HG02970 (cell line): Measurements from ENCODE around the gene OPRD1.
A peak's percentile ranks its signal among the peaks of the same experiment; 100 is the strongest.

Experiments
- ATAC-seq: cut with Tn5 transposase; IDR thresholded peaks from one replicate; pipeline ENCODE4 v1.9.1; 2021; ENCODE audit warnings: mild to moderate bottlenecking, moderate library complexity, moderate number of reproducible peaks; ENCODE audit not compliant: unreplicated experiment, low FRiP score

OPRD1 gene

DNA sequence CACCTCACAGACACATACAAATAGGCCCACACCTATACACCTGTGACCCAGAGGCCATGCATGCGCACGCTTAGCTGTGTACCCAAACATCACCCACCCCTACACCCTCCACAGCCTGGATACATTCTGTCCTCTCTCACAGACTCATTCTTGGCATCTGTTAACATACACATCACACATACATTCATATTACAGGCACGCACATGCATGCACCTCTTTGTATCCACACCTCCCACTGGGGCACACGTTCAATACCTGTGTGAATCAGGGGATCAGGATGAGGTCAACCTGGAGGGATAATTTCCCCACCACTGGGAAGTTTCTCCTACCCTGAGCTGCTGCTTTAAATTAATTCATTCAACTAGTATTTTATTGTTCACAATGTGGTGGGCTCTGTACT, 66.8 kb downstream of the OPRD1 start:
- ATAC-seq = no peak

- ATAC-seq = no peak
Observed at GRCh38 chr1:28882009-28882628, 70.1 kb downstream of the OPRD1 start.

DNA sequence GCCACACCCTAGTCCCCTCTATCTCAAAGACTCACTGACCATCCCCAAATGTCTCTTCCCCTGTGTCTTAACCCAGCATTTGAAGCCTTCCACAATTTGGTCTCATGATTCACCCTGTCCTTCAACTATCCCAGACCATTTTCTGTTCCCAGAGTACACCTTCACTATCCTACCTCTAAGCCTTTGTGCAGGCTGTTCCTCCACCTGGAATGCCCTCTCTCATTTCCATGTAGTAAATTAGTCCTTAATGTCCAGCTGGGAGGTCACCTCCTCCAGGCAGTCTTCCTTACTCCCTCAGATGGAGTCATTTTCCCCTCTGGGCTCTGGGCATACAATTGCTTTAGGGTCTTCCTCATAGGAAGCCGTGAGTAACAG, 71.3 kb downstream of the OPRD1 start:
- ATAC-seq = no peak

DNA sequence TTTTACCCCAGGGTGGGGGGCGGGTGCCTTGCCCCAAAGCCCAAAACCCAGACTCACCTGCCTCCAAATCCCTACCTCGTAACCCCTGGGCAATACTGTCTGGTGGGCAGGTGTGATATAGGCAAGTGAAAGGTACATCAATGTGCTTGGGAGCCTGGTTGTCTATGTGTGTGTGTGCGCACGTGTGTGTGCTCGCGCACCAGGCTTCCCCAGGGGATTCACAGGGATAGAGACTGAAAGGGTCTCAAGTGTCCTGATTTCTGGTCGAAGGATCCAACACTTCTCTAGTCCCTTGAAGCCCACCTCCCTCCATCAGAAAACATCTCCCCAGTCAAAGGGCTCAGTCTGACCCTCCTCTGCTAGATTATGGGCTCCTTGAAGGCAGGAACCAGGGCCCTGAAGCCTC, 73.5 kb downstream of the OPRD1 start:
- ATAC-seq = no peak

DNA sequence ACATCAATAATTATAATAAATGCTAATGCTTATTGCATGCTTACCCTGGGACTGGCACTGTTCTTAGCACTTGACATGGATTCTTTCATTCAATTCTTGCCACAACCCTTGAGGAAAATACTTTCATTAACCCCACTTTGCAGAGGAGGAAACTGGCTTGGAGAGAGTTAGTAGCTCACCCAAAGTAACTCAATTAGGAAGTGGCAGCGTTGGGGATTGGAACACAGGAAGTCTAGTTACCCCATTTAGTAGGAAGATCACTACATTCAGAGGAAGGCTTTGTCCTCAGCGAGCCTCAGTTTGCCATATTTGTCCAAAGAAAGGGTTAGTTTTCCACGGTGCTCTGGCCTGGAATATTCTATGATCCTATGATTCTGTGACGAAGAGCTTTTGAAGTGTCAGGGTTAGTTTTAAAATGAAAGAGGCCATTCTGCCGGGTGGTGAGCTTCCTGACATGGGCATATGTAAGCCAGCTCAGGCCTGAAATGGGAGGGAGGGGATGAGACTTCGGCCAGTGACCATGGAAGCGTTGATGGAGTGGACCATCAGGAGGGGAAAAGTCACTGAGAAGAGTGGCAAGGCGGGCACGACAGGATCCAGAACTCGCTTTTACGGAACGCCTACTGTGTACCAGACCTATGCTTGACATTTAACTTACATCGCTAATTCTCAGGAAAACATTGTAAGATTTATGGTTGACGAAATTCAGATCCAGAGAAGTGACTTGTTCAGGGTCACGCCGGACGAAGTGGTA, 74.2 kb downstream of the OPRD1 start:
- ATAC-seq = no peak

DNA sequence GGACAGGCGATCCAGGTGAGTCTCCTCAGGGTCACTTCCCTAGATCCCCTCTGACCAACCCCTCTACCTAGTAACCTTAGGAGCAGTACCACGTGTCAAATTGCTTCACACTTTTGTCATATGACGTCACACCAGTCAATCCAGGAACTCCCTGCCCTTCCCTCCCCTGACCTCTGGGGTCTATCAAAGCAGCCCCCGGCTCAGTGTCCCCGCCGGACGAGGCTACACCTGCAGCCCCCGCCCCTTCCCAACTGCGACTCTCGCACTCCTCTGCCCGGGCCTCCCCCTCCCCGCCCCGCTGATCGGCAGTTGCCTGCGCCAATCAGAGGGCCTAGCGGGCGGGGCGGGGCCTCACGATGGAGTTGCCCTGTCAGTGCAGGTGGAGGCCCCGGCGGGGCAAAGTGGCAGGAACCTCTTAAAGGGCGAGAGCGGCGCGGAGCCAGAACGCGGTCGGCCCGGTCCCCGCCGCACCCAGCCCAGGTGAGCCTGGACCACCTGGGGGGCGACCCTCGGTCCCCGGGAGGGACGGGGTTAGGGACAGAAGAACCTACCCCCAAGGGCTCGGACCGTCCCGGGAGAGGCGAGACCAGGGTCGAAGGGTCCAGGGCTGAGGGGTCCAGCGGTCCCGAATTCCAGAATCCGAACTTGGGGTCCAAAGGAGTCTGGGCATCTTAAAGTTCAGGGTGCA, 74.9 kb downstream of the OPRD1 start:
- peak; percentile 48 for ATAC-seq

GRCh38 chr1:28887419-28887834, 75.5 kb downstream of the OPRD1 start:
- no peak for ATAC-seq

- no peak for ATAC-seq
Observed at GRCh38 chr1:28887835-28888682, 76.1 kb downstream of the OPRD1 start.

GRCh38 chr1:28888915-28889314, 76.9 kb downstream of the OPRD1 start:
- ATAC-seq = no peak

DNA sequence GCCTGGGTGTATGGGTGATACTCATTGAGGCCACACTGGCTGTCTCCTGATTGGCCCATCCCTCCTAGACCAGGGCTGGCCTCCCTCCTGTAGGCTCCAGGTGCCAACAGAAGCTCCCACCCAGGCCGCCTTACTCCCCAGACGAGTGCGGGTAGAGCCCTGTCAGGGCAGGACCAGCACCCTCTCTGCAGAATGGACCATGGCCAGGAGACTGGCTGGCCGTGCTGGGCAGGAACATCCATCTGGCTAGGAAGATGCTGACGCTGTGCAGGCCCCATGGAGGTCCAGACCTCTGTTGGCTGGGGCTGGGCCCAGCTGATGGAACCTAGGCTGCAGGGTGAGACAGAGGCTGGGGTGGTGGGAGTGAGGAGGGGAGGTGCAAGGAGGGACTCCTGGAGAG, 77.4 kb downstream of the OPRD1 start:
- no peak for ATAC-seq

- no peak for ATAC-seq
Observed at GRCh38 chr1:28890435-28890834, 78.5 kb downstream of the OPRD1 start.

GRCh38 chr1:28890836-28891235, 78.9 kb downstream of the OPRD1 start:
- no peak for ATAC-seq

GRCh38 chr1:28891256-28891655, 79.3 kb downstream of the OPRD1 start:
- ATAC-seq = no peak

DNA sequence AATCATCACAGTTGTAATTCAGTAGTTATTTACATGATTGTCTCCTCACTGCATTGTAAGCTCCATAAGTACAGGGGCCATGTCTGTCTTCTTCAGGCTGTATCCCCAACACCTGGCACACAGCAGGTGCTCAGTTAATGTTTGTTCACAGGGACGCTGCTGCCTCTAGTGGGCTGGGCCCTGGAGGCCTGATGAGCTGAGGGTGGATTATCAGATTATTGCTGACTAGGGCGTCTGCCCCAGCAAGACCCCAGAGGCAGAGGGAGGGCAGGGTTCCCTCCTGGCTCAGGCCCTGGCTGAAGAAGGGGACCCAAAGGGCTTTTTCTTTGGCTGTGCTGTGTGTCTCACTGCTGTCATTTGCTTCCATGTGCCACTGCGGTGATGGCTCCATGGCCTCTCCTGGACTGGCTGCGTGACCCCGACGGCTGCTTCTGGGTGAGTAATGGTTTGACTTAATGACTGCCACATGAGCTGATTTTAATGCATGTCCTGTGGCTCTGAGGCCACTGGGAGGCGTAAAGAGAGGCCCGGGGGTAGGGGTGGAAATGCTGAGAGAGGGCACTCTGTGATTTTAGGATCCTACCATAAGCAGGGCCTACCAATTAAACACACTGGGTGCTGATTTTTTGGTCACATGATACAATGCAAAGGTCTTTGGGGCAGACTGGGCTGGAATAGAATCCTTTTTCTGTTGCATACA, 81.6 kb downstream of the OPRD1 start:
- no peak for ATAC-seq

DNA sequence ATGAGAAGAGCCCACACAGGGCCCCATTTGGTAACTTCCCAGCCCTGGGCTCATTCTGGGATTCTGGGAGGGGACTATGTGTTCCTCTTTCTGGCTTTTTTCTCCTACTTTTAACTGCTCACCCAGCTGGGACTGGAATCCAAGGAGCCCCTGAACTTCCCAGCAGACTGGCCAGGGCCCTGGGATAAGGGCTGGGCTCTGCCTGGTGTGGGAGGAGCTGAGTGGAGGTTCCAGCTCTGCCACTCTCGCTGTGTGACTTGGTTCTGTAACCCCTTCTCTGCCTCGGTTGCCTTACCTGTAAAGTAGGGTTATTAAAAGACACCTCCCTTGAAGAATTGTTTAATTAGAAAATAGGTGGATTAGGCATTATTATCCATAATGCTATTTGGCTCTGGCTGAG, 82.8 kb downstream of the OPRD1 start:
- no peak for ATAC-seq

GRCh38 chr1:28895896-28896608, 84.1 kb downstream of the OPRD1 start:
- ATAC-seq = no peak

DNA sequence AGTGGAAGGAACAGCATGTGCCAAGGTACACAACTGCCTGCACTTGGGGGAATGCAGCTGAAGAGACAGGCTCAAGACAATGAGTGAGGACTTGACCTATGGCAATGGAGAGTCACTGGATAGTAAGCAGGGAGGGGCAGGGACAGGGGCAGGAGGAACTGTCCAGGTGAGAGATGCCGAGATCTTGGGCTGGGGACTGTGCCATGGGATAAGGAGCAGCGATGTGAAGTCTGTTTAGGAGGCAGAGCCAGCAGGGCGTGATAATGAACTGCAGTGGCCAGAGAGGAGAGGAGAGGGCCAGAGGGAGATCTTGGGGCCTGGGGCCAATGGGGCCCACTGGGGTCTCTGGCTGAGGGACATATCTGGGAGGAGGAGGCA, 84.6 kb downstream of the OPRD1 start:
- ATAC-seq = no peak

- ATAC-seq = no peak
Observed at GRCh38 chr1:28897789-28898188, 85.8 kb downstream of the OPRD1 start.

- no peak for ATAC-seq
Observed at GRCh38 chr1:28898405-28898881, 86.5 kb downstream of the OPRD1 start.

GRCh38 chr1:28899267-28899666, 87.3 kb downstream of the OPRD1 start:
- no peak for ATAC-seq
